ENCODE results near the gene CNNM4.

DNA sequence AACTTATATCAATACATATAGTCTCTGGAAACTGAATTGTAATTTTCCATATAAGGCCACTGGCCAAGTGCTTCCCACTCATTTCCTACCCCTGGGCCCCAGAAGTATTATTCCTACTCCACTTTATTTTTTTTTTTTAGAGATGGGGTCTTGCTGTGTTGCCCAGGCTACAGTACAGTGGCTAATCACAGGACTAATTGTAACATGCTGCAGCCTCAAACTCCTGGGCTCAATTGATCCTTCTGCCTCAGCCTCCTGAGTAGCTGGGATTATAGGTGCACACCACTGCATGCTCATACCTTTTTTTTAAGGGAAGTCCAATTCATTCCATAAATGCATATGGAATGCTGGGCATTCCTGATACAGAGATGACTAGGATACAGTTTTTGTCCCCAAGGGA lies 6.4 kb upstream of the CNNM4 start:
- TF ChIP-seq, protein P1, sequence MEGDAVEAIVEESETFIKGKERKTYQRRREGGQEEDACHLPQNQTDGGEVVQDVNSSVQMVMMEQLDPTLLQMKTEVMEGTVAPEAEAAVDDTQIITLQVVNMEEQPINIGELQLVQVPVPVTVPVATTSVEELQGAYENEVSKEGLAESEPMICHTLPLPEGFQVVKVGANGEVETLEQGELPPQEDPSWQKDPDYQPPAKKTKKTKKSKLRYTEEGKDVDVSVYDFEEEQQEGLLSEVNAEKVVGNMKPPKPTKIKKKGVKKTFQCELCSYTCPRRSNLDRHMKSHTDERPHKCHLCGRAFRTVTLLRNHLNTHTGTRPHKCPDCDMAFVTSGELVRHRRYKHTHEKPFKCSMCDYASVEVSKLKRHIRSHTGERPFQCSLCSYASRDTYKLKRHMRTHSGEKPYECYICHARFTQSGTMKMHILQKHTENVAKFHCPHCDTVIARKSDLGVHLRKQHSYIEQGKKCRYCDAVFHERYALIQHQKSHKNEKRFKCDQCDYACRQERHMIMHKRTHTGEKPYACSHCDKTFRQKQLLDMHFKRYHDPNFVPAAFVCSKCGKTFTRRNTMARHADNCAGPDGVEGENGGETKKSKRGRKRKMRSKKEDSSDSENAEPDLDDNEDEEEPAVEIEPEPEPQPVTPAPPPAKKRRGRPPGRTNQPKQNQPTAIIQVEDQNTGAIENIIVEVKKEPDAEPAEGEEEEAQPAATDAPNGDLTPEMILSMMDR (conservative IDR thresholded peaks at IDR 0.05; ENCODE audit: low read length): no peak
- TF ChIP-seq EZH2phosphoT487 (IDR thresholded peaks at IDR 0.05; ENCODE audit: borderline replicate concordance): no peak

All from Loucy (cell line).